Prostate gland (tissue), 2 donors: Measurements from ENCODE around the gene CROCC2.

Experiments used
- POLR2A ChIP-seq: fragments of 450-650 bp; IDR thresholded peaks from one replicate; pipeline ENCODE4 v1.6.1; 2016; ENCODE audit warnings: antibody characterized with exemption, mild to moderate bottlenecking
- POLR2AphosphoS5 ChIP-seq: sonication (generic); formaldehyde crosslinking; IDR thresholded peaks from one replicate; pipeline ENCODE4 v1.6.1; 2017; ENCODE audit warnings: antibody characterized with exemption
- TF ChIP-seq, protein P1 (sequence below), 4 experiments: fragments of 200-600 bp in 2 of 4; fragments of 450-650 bp in 2 of 4; sonication (generic) in 2 of 4; IDR thresholded peaks; 1 replicate in 3 of 4; 2 replicates in 1 of 4; pipeline ENCODE4 v1.5.1; 2016 to 2019; ENCODE audit warnings: antibody characterized with exemption in 4 of 4, mild to moderate bottlenecking in 2 of 4, moderate library complexity in 2 of 4

DNA sequence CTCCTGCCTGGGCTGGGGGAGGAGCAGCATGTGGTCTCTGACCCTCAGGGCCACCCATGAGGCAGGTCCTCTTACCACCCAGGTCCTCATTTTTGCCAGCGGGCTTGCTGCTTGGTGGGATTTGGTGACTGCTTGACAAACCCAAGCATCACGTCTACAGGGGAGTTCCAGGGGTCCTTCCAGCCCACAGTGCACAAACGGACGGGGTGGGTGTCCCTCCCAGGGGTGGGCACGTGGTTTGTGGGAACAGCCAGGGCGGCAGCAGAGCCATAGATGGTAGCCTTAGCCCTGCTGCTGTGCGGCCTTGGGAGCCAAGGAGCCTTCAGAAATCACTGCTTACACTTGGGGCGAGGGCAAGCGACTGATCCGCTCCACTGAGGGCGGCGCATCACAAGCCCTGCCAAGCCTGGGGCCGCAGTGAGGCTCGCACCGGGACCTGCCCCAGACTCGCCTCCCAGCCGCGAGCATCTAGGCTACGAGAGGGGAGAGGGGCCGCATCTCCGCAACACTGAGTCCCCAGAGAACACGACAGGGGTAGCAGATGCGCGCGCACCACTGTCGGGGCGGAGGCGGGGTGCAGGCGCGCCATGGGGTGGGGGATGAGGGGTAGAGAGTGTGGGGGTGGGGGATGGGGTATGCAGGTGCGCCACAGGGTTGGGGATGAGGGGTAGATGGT lies 129.1 kb downstream of the CROCC2 start:
- TF ChIP-seq, protein P1, sequence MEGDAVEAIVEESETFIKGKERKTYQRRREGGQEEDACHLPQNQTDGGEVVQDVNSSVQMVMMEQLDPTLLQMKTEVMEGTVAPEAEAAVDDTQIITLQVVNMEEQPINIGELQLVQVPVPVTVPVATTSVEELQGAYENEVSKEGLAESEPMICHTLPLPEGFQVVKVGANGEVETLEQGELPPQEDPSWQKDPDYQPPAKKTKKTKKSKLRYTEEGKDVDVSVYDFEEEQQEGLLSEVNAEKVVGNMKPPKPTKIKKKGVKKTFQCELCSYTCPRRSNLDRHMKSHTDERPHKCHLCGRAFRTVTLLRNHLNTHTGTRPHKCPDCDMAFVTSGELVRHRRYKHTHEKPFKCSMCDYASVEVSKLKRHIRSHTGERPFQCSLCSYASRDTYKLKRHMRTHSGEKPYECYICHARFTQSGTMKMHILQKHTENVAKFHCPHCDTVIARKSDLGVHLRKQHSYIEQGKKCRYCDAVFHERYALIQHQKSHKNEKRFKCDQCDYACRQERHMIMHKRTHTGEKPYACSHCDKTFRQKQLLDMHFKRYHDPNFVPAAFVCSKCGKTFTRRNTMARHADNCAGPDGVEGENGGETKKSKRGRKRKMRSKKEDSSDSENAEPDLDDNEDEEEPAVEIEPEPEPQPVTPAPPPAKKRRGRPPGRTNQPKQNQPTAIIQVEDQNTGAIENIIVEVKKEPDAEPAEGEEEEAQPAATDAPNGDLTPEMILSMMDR (IDR thresholded peaks at IDR 0.05) = no peak
- no peak for TF ChIP-seq POLR2A
- no peak for TF ChIP-seq POLR2AphosphoS5
